Right ventricle myocardium inferior (tissue), 1 donor: Measurements from ENCODE around the gene PARP1. TPM values are rescaled to one million over a fixed set of nuclear protein-coding genes. Genes with fewer than 3 reads are reported as not detected.
"Not testable (repeated sequence)": the region's sequence is repeated elsewhere in the genome, so short reads cannot be mapped to it uniquely, and the experiment has no call there.

Source experiments
- ATAC-seq: fragments of 200-7000 bp; cut with Tn5 transposase; one replicate; pipeline ENCODE4 v1.9.1; 2020; ENCODE audit warnings: mild to moderate bottlenecking, moderate library complexity
- DNase-seq: peaks from one replicate; pipeline ENCODE4 v3.0.0; 2021; ENCODE audit errors: missing footprints
- intact Hi-C: fragments of 100-400 bp; cut with DNase I; formaldehyde crosslinking; loops from one replicate; pipeline ENCODE4 v1.11.0; 2022
- total RNA-seq: library from RNA; stranded (reverse); fragmentation: NEBNext Ultra II Directional; extraction: Animal tissue kit (Norgen Biotek cat#: 25700); gene quantifications from one replicate; pipeline ENCODE4 v1.2.1, GENCODE V29; 2021
- donor health status: DM: no; HTN: yes; CAD: no; lungs with severe emphysema.

Gene PARP1
- total RNA-seq, 1 donor from 2014 or later = 154 TPM

GRCh38 chr1:226432586-226433340, 24.9 kb upstream of the PARP1 start:
- intact Hi-C loops = no loop called here
- DNase-seq = no peak
- no peak for ATAC-seq

DNA sequence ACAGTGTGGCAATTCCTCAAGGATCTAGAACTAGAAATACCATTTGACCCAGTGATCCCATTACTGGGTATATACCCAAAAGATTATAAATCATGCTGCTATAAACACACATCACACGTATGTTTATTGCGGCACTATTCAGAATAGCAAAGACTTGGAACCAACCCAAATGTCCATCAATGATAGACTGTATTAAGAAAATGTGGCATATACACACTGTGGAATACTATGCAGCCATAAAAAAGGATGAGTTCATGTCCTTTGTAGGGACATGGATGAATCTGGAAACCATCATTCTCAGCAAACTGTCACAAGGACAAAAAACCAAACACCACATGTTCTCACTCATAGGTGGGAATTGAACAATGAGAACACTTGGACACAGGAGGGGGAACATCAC, 24.0 kb upstream of the PARP1 start:
- intact Hi-C loops, ATAC-seq, DNase-seq: not testable (repeated sequence)

GRCh38 chr1:226429858-226430715, 22.2 kb upstream of the PARP1 start:
- intact Hi-C loops = loop anchor here (10.0 kb wide), 3 partner anchors 115 to 395 kb away; partner anchors contain the start of gene STUM
- ATAC-seq = peak; percentile 59
- DNase-seq = no peak

DNA sequence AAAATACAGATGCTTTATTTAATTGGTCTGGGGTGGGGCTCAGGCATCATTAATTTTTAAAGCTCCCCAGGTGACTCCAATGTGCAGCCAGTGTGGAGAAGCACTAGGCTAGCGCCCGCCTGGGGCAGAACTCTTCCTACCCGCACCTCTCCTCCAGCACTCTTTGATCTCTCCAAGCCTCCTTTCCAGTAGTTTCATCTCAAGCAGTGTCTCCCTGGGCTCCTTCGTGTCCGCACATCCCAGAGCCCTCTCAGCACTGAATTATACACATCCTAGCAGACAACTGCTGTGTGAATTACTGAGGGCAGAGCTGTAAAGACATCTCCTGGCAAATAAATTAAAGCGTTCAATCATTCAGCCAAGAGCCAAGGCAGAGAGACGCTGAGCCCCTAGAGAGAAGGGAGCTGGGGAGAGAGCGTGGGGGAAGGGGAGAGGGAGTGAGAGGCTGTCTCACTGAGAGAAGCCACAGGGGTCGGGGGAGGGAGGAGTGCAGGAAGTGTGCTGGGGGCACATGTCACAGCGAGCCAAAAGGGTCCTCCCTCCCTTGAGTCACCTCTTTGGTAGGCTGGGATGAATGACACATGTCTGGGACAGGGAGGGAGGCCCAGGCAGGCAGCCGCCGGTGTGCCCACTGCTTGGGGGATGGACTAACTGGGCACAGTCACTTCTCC, 21.0 kb upstream of the PARP1 start:
- no peak for DNase-seq
- ATAC-seq = no peak
- intact Hi-C loops = loop anchor here (10.0 kb wide), 3 partner anchors 116 to 396 kb away; partner anchors contain the start of gene STUM

- no peak for ATAC-seq
- intact Hi-C loops = loop anchor here (10.0 kb wide), 3 partner anchors 116 to 396 kb away; partner anchors contain the start of gene STUM
- no peak for DNase-seq
Observed at GRCh38 chr1:226428348-226428747, 20.5 kb upstream of the PARP1 start.

GRCh38 chr1:226427131-226427530, 19.2 kb upstream of the PARP1 start:
- ATAC-seq = no peak
- DNase-seq = no peak
- intact Hi-C loops = loop anchor here (10.0 kb wide), 3 partner anchors 118 to 398 kb away; partner anchors contain the start of gene STUM

GRCh38 chr1:226426395-226426794, 18.5 kb upstream of the PARP1 start:
- intact Hi-C loops = loop anchor here (10.0 kb wide), 3 partner anchors 118 to 398 kb away; partner anchors contain the start of gene STUM
- DNase-seq, ATAC-seq: not testable (repeated sequence)

DNA sequence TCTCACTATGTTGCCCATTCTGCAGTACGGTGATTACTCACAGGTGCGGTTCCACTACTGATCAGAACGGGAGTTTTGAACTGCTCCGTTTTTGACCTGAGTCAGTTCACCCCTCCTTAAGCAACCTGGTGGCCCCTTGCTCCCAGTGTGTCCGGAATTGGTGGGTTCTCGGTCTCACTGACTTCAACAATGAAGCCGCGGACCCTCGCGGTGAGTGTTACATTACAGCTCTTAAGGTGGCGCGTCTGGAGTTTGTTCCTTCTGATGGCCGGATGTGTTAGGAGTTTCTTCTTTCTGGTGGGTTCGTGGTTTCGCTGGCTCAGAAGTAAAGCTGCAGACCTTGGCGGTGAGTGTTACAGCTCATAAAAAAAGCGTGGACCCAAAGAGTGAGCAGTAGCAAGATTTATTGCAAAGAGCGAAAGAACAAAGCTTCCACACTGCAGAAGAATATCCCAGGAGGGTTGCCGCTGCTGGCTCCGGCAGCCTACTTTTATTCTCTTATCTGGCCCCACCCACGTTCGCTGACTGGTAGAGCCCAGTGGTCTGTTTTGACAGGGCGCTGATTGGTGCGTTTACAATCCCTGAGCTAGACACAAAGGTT, 17.6 kb upstream of the PARP1 start:
- ATAC-seq = no peak
- no peak for DNase-seq
- intact Hi-C loops = loop anchor here (10.0 kb wide), 3 partner anchors 119 to 399 kb away; partner anchors contain the start of gene STUM

GRCh38 chr1:226425004-226425378, 17.1 kb upstream of the PARP1 start:
- DNase-seq (no peak), ATAC-seq (no peak)
- intact Hi-C loops = loop anchor here (10.0 kb wide), 3 partner anchors 120 to 400 kb away; partner anchors contain the start of gene STUM

DNA sequence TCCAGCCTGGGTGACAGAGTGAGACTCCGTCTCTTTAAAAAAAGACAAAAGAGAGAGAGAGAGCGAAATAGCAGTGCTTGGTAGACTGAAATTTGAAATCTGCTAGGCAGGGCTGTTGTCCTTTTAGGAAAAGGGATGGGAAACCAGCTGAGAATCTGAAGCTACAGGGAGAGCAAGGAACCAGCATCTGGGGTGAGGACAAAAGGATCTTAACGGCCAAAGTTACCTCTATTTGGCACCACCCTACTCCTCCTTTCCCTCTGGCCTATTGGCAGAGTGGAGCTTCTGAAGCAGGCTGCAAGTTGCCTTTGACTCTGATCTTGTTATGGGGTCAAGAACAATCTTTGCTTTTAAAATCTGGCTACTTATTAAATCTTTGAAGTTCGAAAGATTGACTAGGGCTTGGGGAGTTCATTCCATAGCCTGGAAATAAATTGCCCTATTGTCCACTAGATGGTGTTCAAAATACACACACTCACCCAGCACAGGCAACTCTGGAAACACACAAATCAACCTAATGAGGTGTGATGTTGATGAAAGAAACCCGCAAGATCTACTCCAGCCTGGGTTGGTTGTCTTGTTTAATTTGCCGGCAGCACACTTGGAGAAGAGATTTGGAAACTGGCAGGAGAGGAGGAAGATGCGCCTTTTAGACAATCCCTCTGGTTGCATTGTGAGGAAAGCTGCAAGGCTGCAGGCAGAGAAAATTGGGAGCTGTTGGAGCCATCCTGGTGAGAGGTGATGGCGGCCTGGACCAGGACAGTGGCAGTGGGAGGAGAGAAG, 16.5 kb upstream of the PARP1 start:
- ATAC-seq = peak; percentile 80
- intact Hi-C loops = loop anchor here (10.0 kb wide), 3 partner anchors 120 to 400 kb away; partner anchors contain the start of gene STUM
- no peak for DNase-seq

GRCh38 chr1:226422478-226422877, 14.6 kb upstream of the PARP1 start:
- intact Hi-C loops = loop anchor here (10.0 kb wide), 3 partner anchors 122 to 402 kb away; partner anchors contain the start of gene STUM
- DNase-seq = no peak
- no peak for ATAC-seq

DNA sequence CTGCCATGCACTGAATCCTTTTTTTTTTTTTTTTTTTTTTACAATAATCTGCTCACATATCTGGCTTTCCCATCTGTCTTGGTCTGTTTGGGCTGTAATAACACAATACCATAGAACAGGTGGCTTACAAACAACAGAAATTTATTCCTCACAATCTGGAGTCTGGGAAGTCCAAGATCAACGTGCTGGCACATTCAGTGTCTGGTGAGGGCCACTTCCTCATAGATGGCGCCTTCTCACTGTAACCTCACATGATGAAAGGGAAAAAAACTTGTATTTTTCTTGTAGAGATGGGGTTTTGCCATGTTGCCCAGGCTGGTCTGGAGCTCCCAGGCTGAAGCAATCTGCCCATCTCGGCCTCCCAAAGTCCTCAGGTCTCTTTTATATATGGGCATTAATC, 13.0 kb upstream of the PARP1 start:
- DNase-seq (no peak), ATAC-seq (no peak)
- intact Hi-C loops = loop anchor here (10.0 kb wide), 3 partner anchors 124 to 404 kb away; partner anchors contain the start of gene STUM

DNA sequence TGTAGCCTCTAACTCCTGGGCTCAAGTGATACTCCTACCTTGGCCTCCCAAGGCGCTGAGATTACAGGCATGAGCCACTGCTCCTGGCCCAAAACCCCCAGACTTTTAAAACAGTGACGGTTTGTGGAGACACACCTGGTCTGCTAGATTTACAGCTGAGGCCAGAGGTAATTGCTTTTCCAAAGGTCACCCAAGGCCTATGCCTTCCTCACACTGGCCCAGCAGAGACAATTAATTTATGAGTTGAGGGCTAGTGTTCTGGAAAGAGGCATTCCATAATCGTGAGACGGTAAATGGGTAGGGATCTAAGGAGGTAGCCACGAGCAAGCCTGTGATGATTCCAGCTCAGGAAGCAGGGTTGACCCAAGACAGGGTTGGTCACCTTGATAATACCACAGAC, 12.4 kb upstream of the PARP1 start:
- DNase-seq (no peak), ATAC-seq (no peak)
- intact Hi-C loops = loop anchor here (10.0 kb wide), 3 partner anchors 124 to 404 kb away; partner anchors contain the start of gene STUM

- intact Hi-C loops = loop anchor here (10.0 kb wide), 3 partner anchors 125 to 405 kb away; partner anchors contain the start of gene STUM
- DNase-seq (no peak), ATAC-seq (no peak)
Observed at GRCh38 chr1:226419284-226420029, 11.6 kb upstream of the PARP1 start.

DNA sequence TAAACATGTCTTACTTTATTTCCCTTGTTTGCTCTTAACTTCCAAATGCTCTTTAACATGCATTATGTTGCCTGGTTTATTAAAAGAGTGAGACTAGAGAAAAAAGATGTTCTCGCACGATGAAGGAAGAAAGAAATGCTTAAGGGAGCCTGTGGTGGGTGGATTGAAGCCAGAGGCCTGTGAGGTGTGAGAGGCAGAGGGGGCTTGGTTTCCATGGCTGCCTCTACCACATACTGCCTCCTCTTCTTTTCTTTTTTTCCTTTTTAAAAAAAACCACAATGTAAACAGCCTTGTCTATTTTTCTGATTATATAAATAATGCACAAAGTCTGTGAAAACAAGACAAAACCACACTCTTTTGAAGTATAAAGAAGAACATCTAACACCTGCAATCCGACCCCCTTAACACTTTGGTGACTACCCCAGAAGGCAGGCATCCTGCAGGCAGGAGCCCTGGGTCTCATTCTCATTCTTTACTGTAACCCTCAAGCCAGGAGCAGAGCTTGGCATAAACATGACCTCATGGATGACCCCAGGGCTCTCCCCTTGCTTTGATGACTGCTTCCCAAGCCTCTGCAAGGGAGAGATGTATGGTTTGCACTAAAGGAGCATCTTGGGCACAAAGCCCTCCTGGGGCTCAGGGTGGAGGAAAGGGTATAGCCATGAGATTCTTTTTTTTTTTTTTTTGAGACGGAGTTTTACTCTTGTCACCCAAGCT, 10.1 kb upstream of the PARP1 start:
- ATAC-seq (no peak), DNase-seq (no peak)
- intact Hi-C loops = no loop called here

DNA sequence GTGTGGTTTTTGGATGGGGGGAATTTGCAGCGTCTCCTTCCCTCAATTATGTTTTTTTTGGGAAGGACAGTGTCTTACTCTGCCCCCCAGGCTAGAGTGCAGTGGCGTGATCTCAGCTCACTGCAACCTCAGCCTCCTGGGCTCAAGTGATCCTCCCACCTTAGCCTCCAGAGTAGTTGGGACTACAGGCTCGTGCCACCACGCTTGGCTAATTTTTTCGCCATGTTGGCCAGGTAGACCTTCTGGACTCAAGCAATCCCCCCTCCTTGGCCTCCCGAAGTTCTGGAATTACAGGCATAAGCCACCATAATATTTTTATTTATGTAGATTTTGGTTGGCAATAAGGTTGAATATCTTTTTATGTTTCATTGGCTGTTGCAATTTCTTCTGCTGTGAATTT, 9.5 kb upstream of the PARP1 start:
- no peak for ATAC-seq
- intact Hi-C loops = no loop called here
- no peak for DNase-seq
